Nephron progenitor cell (in vitro differentiated cells): ENCODE measurements around the gene TSTD1.
A peak's percentile ranks its signal among the peaks of the same experiment; 100 is the strongest.

Experiments used
- DNase-seq: peaks from one replicate; pipeline ENCODE4 v3.0.0; 2021
- H3K27ac Mint-ChIP-seq: 2 replicates; pipeline ENCODE4 v1.8.0; 2021; ENCODE audit warnings: mild to moderate bottlenecking, moderate library complexity, mixed read lengths
- H3K27me3 Mint-ChIP-seq: 2 replicates; pipeline ENCODE4 v1.8.0; 2021; ENCODE audit warnings: mild to moderate bottlenecking, low read depth, mixed read lengths; ENCODE audit not compliant: poor library complexity
- H3K36me3 Mint-ChIP-seq: 2 replicates; pipeline ENCODE4 v1.8.0; 2021; ENCODE audit warnings: low read depth, mixed read lengths
- H3K4me1 Mint-ChIP-seq: 2 replicates; pipeline ENCODE4 v1.8.0; 2021; ENCODE audit warnings: mixed read lengths
- H3K4me3 Mint-ChIP-seq: 2 replicates; pipeline ENCODE4 v1.8.0; 2021; ENCODE audit warnings: mild to moderate bottlenecking, moderate library complexity, mixed read lengths
- H3K9me3 Mint-ChIP-seq: 2 replicates; pipeline ENCODE4 v1.8.0; 2021; ENCODE audit warnings: mild to moderate bottlenecking, moderate library complexity, mixed read lengths
- CTCF ChIP-seq: fragments of 200-600 bp; sonication (generic); IDR thresholded peaks from 2 replicates; pipeline ENCODE4 v1.5.0; 2021; ENCODE audit warnings: antibody characterized with exemption

Gene TSTD1, protein sequence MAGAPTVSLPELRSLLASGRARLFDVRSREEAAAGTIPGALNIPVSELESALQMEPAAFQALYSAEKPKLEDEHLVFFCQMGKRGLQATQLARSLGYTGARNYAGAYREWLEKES

DNA sequence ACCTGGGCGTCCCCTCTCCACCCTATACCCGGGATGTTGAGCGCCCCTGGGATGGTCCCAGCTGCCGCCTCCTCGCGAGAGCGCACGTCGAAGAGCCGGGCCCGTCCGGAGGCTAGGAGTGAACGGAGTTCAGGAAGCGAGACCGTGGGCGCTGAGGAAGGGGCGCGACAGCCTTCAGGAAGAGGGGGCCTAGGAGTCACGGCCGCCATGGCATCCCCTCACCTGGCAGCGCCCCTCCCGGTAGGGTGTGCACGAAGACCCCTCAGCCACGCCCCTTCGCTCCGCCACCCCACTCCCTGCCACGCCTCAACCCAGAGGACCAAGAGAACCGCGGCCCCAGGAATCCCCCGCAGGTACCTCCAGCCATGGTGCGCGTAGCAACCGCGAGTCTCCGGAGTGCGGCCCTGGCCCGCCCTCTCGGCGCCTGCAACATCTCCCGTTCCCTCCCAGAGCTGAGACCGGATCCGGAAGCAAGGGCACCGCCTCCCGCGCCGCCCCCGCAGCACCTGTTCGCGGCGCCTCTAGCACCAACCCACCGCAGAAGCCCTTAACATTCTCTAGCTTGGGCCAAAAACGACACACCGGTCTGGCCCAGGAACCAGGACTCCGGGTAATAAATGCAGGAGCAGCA, at the start of gene TSTD1:
Gene TSTD1, minus strand, starts transcription at position 442 of the 631 bp plus-strand sequence. Its CDS starts 75 bp downstream, at position 367.
- H3K27ac Mint-ChIP-seq, result no peak within 1 kb of the TSS

GRCh38 chr1:161086457-161086856, 47.7 kb upstream of the TSTD1 start:
- H3K4me3 Mint-ChIP-seq, result no peak overlapping the region
- no peak for DNase-seq
- peaks cover 43% of the 10 kb centered on the region for H3K4me1 Mint-ChIP-seq
- no peak for TF ChIP-seq CTCF
- H3K9me3 Mint-ChIP-seq, result no peaks in the 10 kb centered on the region
- no peak overlapping the region for H3K27ac Mint-ChIP-seq
- H3K27me3 Mint-ChIP-seq, result peaks cover 3% of the 10 kb centered on the region
- no peaks in the 10 kb centered on the region for H3K36me3 Mint-ChIP-seq

More for the DNA sequence above, at the start of gene TSTD1:
- H3K36me3 Mint-ChIP-seq, result peaks cover 35% of the 10 kb centered on the region
- no peaks in the 10 kb centered on the region for H3K9me3 Mint-ChIP-seq
- peak; percentile 72 for DNase-seq
- peak within 1 kb of the TSS; percentile 83 for H3K4me3 Mint-ChIP-seq
- H3K4me1 Mint-ChIP-seq, result peaks cover 23% of the 10 kb centered on the region
- TF ChIP-seq CTCF, result no peak
- H3K27me3 Mint-ChIP-seq, result peaks cover 5% of the 10 kb centered on the region

- Mint-ChIP-seq H3K36me3 (no peaks in the 10 kb centered on the region), H3K27me3 (peaks cover 6% of the 10 kb centered on the region), H3K4me1 (peaks cover 48% of the 10 kb centered on the region), H3K27ac (no peak overlapping the region), H3K4me3 (no peak overlapping the region), H3K9me3 (no peaks in the 10 kb centered on the region)
- no peak for TF ChIP-seq CTCF
- no peak for DNase-seq
Observed at GRCh38 chr1:161085165-161085564, 46.4 kb upstream of the TSTD1 start.

- Mint-ChIP-seq H3K4me3 (no peak overlapping the region), H3K27me3 (peaks cover 6% of the 10 kb centered on the region), H3K36me3 (no peaks in the 10 kb centered on the region), H3K27ac (peak overlapping the region; percentile 11), H3K4me1 (peaks cover 51% of the 10 kb centered on the region), H3K9me3 (no peaks in the 10 kb centered on the region)
- no peak for TF ChIP-seq CTCF
- DNase-seq, result no peak
Observed at GRCh38 chr1:161084597-161084988, 45.8 kb upstream of the TSTD1 start.

- Mint-ChIP-seq H3K4me3 (no peak overlapping the region), H3K4me1 (peaks cover 51% of the 10 kb centered on the region), H3K9me3 (no peaks in the 10 kb centered on the region), H3K27ac (peak overlapping the region; percentile 11), H3K27me3 (peaks cover 4% of the 10 kb centered on the region), H3K36me3 (no peaks in the 10 kb centered on the region)
- no peak for DNase-seq
- no peak for TF ChIP-seq CTCF
Observed at GRCh38 chr1:161083748-161084596, 45.2 kb upstream of the TSTD1 start.
